ENCODE results near the gene TMEM150B.

GRCh38 chr19:55368106-55368505 is 43.0 kb upstream of the TMEM150B start:
- TF ChIP-seq, protein P1, sequence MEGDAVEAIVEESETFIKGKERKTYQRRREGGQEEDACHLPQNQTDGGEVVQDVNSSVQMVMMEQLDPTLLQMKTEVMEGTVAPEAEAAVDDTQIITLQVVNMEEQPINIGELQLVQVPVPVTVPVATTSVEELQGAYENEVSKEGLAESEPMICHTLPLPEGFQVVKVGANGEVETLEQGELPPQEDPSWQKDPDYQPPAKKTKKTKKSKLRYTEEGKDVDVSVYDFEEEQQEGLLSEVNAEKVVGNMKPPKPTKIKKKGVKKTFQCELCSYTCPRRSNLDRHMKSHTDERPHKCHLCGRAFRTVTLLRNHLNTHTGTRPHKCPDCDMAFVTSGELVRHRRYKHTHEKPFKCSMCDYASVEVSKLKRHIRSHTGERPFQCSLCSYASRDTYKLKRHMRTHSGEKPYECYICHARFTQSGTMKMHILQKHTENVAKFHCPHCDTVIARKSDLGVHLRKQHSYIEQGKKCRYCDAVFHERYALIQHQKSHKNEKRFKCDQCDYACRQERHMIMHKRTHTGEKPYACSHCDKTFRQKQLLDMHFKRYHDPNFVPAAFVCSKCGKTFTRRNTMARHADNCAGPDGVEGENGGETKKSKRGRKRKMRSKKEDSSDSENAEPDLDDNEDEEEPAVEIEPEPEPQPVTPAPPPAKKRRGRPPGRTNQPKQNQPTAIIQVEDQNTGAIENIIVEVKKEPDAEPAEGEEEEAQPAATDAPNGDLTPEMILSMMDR (conservative IDR thresholded peaks at IDR 0.05; ENCODE audit: low read depth, low read length): no peak
- TF ChIP-seq SMC3 (IDR thresholded peaks at IDR 0.05; ENCODE audit: low read depth, low read length): no peak

Data from IMR-90 (cell line).